Common myeloid progenitor, CD34-positive (primary cell): ENCODE measurements around the gene TOB2.

Source experiments
- CTCF ChIA-PET: fragments of 350-600 bp; sonication (Branson Sonifier 250); formaldehyde crosslinking; loops from one replicate; lab custom pipeline; 2021; ENCODE audit warnings: antibody characterized with exemption; lab: Charles Lee
- POLR2A ChIA-PET: fragments of 350-600 bp; sonication (Branson Sonifier 250); formaldehyde crosslinking; loops from one replicate; lab custom pipeline; 2021; ENCODE audit warnings: antibody characterized with exemption; lab: Charles Lee
- DNase-seq, 3 donors: peaks; one replicate each; pipeline versions ENCODE4 v3.0.0 to v3.0.0-alpha.2; 2013
- H3K27ac ChIP-seq, 2 experiments: 1 replicate in 1 of 2; 2 replicates in 1 of 2; pipeline ENCODE4 v1.7.0; 2013; ENCODE audit warnings: inconsistent platforms in 2 of 2, low read length in 2 of 2, mild to moderate bottlenecking in 2 of 2, low read depth in 1 of 2, moderate library complexity in 1 of 2; ENCODE audit not compliant: severe bottlenecking in 2 of 2, insufficient read depth in 1 of 2, poor library complexity in 1 of 2
- H3K27me3 ChIP-seq, 5 experiments: replicated peaks in 2 of 5; 1 replicate in 3 of 5; 2 replicates in 2 of 5; pipeline versions ENCODE4 v1.6.1 to v1.7.0; 2013; ENCODE audit warnings: low read length in 4 of 5, mild to moderate bottlenecking in 2 of 5, moderate library complexity in 2 of 5, inconsistent platforms in 1 of 5; ENCODE audit not compliant: insufficient read depth in 5 of 5, control insufficient read depth in 4 of 5
- H3K36me3 ChIP-seq, 4 experiments: 1 replicate in 2 of 4; 2 replicates in 2 of 4; pipeline versions ENCODE4 v1.6.1 to v1.7.0; 2013; ENCODE audit warnings: low read length in 3 of 4, control low read depth in 1 of 4, mild to moderate bottlenecking in 1 of 4; ENCODE audit not compliant: control insufficient read depth in 4 of 4, insufficient read depth in 4 of 4
- H3K4me1 ChIP-seq, 4 experiments: 1 replicate in 3 of 4; 2 replicates in 1 of 4; pipeline versions ENCODE4 v1.6.1 to v1.7.1; 2013; ENCODE audit warnings: low read length in 3 of 4, mild to moderate bottlenecking in 3 of 4, control low read depth in 1 of 4, inconsistent platforms in 1 of 4, moderate library complexity in 1 of 4; ENCODE audit not compliant: control insufficient read depth in 4 of 4, insufficient read depth in 4 of 4; ENCODE audit errors: control extremely low read depth in 1 of 4
- H3K4me3 ChIP-seq, 7 experiments: 1 replicate in 4 of 7; 2 replicates in 3 of 7; pipeline versions ENCODE4 v1.5.1 to v1.7.0; 2013; ENCODE audit warnings: mild to moderate bottlenecking in 7 of 7, low read length in 6 of 7, moderate library complexity in 6 of 7, inconsistent platforms in 2 of 7, low read depth in 2 of 7, control low read depth in 1 of 7; ENCODE audit not compliant: insufficient read depth in 4 of 7, control insufficient read depth in 1 of 7; ENCODE audit errors: extremely low read depth in 1 of 7
- H3K9me3 ChIP-seq, 5 experiments: 1 replicate in 4 of 5; 2 replicates in 1 of 5; pipeline versions ENCODE4 v1.6.1 to v1.7.1; 2013; ENCODE audit warnings: low read length in 4 of 5, mild to moderate bottlenecking in 2 of 5, inconsistent platforms in 1 of 5, low read depth in 1 of 5, moderate library complexity in 1 of 5; ENCODE audit not compliant: control insufficient read depth in 4 of 5, insufficient read depth in 2 of 5; ENCODE audit errors: control extremely low read depth in 1 of 5
- WGBS: methylation state at CpG from one replicate; pipeline ENCODE4 v1.1.5; 2013; ENCODE audit not compliant: insufficient coverage; 5-methylcytosine and 5-hydroxymethylcytosine counted together

The TOB2 gene

DNA sequence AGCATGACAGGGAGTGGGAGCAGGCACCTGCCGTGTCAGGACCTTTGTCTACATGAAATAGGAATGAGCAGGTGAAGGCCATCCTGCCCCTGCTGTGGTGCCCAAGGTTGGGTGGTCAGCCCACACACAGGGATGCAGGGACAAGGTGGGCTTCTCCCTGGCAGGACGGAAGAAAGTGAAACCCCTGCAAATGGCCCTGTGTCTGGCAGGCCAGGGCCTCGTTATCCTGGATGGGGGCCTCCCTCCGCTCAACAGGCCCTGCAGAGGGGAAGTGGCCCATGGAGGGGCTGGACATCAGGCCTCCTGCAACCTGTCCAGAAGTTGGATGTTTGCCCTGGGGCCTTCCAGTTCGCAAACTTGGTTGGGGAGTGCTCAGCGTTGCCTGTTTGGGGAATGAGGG is 14.9 kb downstream of the TOB2 start:
- POLR2A ChIA-PET, result interaction anchor here (0.6 kb wide), 1 partner anchor 1076 kb away, joined by 3 read pairs; no protein-coding TSS in a partner anchor
- 96% methylated on average over 4 of the region's 6 CpGs for WGBS
- Histone ChIP-seq H3K36me3 (peaks cover 14 to 68% (median 41%) of the 10 kb centered on the region in 4 experiments), H3K9me3 (no peaks in the 10 kb centered on the region), H3K4me3 (no peak overlapping the region), H3K27ac (no peak overlapping the region), H3K4me1 (no peaks in the 10 kb centered on the region), H3K27me3 (no peaks in the 10 kb centered on the region)
- CTCF ChIA-PET, result no interaction called here
- no peak for DNase-seq

DNA sequence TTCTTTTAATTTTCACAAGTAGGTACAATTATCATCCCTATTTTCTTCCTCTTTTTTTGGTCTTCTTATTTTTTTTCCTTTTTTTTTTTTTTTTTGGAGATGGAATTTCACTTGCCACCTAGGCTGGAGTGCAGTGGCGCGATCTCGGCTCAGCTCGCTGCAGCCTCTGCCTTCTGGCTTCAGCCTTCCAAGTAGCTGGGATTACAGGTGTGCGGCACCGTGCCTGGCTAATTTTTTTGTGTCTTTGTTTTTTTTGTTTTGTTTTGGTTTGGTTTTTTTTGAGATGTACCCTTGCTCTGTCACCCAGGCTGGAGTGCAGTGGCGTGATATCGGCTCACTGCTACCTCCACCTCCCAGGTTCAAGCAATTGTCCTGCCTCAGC is 16.7 kb downstream of the TOB2 start:
- ChIA-PET CTCF (no interaction called here), POLR2A (no interaction called here)
- DNase-seq, result no peak
- Histone ChIP-seq H3K4me1 (no peaks in the 10 kb centered on the region), H3K27me3 (no peaks in the 10 kb centered on the region), H3K36me3 (peaks cover 7 to 62% (median 28%) of the 10 kb centered on the region in 4 experiments), H3K9me3 (no peaks in the 10 kb centered on the region), H3K4me3 (no peak overlapping the region), H3K27ac (no peak overlapping the region)
- 100% methylated on average over 5 of the region's 8 CpGs for WGBS

DNA sequence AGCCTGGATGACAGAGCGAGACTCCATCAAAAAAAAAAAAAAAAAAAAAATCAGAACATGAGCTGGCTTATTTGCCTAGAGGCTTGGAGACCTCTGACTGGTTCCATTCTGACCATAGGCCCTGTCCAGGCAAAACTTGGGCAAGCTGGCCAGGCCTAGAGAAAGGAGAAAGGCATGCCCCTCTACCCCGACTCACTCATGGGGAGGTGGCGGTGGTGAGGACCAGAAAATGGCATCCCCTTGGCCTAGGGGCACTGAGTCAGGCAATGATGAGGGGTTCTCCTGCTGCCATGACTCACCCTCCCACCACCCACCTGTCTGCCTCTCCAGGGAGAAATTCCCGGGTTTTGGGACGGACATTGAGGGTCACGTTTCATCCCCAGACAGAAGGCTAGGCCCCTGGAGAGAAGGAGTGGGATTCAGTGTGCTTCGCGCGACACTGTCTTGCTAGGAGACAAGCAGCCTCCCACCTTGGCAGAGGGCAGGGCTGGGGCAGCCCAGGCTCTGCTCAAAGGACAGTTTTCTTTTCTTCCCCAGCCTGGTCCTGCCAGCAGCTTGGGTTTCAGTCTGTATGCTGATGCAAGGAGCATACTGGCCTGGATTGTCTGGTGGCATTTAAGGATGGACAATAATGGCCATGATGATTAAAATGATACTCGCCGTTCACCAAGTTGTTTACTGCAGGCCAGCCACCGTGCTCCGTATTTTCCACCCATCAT is 17.2 kb downstream of the TOB2 start:
- CTCF ChIA-PET, result no interaction called here
- H3K4me3 ChIP-seq, result no peak overlapping the region

DNA sequence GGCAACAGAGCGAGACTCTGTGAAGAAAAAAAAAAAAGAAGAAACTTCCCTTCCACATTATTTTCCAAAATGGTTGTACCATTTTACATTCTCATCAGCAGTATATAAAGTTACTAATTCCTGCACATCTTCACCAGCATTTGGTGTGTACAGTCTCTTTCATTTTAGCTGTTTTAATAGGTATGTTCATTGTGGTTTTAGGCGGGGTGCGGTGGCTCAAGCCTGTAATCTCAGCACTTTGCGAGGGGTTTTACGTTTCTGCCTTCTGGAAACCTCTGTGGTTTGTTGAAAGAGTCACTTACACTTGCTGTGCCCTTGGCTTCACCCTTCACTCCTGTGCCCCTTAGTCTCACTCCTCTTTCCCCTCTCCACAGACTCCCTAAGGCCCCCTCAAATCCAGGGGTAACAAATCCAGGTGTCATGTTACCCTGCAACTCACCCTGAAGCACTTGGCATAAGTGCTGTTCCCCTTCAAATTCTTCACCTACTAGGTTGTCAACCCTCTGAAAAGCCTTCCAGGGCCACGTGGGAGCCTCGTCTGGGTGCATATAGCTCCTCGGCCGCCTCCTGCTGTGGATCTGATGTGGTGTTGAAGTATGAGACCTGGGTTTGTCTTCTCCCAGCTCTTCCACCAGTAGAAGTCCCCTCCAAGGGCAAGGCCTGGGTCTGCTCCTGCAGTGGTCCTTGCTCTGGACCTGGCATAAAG is 20.8 kb downstream of the TOB2 start:
- WGBS, result 64% methylated on average over 3 of the region's 9 CpGs
- peak in 1 of 3 donors; percentile 26 for DNase-seq
- CTCF ChIA-PET, result interaction anchor here (1.6 to 1.7 kb wide), 2 partner anchors 11 to 17 kb away, joined by 3 to 4 read pairs; no protein-coding TSS in a partner anchor
- H3K4me1 ChIP-seq, result no peaks in the 10 kb centered on the region
- no peak overlapping the region for H3K27ac ChIP-seq
- H3K27me3 ChIP-seq, result no peaks in the 10 kb centered on the region
- H3K4me3 ChIP-seq, result no peak overlapping the region
- H3K9me3 ChIP-seq, result no peaks in the 10 kb centered on the region
- peaks cover 7 to 46% (median 18%) of the 10 kb centered on the region in 4 experiments for H3K36me3 ChIP-seq
- POLR2A ChIA-PET, result no interaction called here

More for the DNA sequence above, 17.2 kb downstream of the TOB2 start:
- POLR2A ChIA-PET, result no interaction called here
- Histone ChIP-seq H3K27me3 (no peaks in the 10 kb centered on the region), H3K4me1 (no peaks in the 10 kb centered on the region), H3K9me3 (no peaks in the 10 kb centered on the region), H3K36me3 (peaks cover 9 to 59% (median 25%) of the 10 kb centered on the region in 4 experiments), H3K27ac (no peak overlapping the region)
- DNase-seq, result no peak
- WGBS, result 97% methylated on average over 6 of the region's 13 CpGs

DNA sequence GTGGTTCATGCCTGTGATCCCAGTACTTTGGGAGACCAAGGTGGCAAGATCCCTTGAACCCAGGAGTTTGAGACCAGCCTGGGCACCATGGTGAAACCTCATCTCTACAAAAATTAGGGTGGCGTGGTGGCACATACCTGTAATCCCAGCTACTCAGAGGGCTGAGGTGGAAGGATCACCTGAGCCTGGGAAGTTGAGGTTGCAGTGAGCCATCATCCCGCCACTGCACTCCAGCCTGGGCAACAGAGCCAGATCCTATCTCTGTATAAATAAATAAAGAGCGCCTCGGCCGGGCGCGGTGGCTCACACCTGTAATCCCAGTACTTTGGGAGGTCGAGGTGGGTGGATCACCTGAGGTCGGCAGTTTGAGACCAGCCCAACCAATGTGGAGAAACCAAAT is 27.9 kb downstream of the TOB2 start:
- peaks cover 3 to 20% (median 16%) of the 10 kb centered on the region in 4 experiments for H3K4me1 ChIP-seq
- 100% methylated on average over 8 of the region's 9 CpGs for WGBS
- POLR2A ChIA-PET, result interaction anchor here (0.6 kb wide), 1 partner anchor 453 kb away, joined by 3 read pairs; no protein-coding TSS in a partner anchor
- no peak for DNase-seq
- peaks cover 0 to 15% (median 13%) of the 10 kb centered on the region in 4 experiments for H3K36me3 ChIP-seq
- peak overlapping the region in 1 of 2 experiments; percentile 41 for H3K27ac ChIP-seq
- CTCF ChIA-PET, result interaction anchor here (1.0 to 2.2 kb wide), 3 partner anchors 16 to 49 kb away, joined by 4 to 6 read pairs (median 4); partner anchors contain the start of gene PHF5A
- H3K4me3 ChIP-seq, result no peak overlapping the region
- no peaks in the 10 kb centered on the region for H3K27me3 ChIP-seq
- no peaks in the 10 kb centered on the region for H3K9me3 ChIP-seq

DNA sequence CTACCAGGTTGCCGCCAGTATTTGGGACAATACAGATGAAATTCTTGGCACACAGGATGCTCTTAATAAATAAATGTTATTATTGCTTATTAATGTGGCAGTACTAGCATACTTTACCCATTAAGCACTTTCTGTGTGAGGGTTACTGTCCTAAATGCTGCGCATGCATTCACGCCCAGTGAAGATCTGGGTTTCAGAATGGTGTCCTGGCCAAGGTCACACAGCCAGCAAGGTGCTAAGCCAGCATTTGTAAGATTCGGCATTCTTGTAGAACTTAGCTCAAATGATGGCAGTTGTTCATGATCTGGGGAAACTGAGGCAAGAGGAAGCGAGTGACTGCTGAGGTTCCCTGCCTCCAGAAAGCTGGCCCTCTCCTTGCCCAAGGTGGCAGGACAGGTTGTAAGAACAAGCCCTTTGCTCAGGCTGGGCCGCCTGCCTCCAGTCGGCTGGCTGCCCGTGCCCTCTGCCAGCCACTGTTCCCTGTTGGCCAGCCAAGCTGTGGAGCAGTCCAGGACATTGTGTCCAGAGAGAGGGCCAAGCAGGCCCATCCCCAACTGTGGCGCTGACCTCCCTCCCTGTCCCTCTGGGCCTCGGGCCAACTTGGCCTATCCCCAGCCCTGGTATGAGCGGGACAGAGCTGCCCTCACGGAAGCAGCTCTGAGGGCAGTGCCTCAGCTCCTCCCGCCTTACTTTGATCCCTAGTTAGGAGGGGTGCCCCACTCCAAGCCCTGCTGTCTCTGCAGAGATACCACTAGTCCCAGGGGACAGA is 28.8 kb downstream of the TOB2 start:
- no peak overlapping the region for H3K4me3 ChIP-seq
- peak overlapping the region in 1 of 2 experiments; percentile 41 for H3K27ac ChIP-seq
- ChIA-PET POLR2A (interaction anchor here (0.6 kb wide), 1 partner anchor 452 kb away, joined by 3 read pairs; no protein-coding TSS in a partner anchor), CTCF (interaction anchor here (1.0 to 2.2 kb wide), 4 partner anchors 14 to 50 kb away, joined by 4 to 8 read pairs (median 5); partner anchors contain the start of gene PHF5A)
- H3K9me3 ChIP-seq, result no peaks in the 10 kb centered on the region
- H3K27me3 ChIP-seq, result no peaks in the 10 kb centered on the region
- peaks cover 0 to 10% (median 6%) of the 10 kb centered on the region in 4 experiments for H3K36me3 ChIP-seq
- WGBS, result 99% methylated on average over 10 of the region's 13 CpGs
- DNase-seq, result no peak
- peaks cover 3 to 24% (median 18%) of the 10 kb centered on the region in 4 experiments for H3K4me1 ChIP-seq
